ENCODE measurements around the gene ADH7. TPM values are rescaled to one million over a fixed set of nuclear protein-coding genes. Genes with fewer than 3 reads are reported as not detected.
A peak's percentile ranks its signal among the peaks of the same experiment; 100 is the strongest.
"Not testable (repeated sequence)": the region's sequence is repeated elsewhere in the genome, so short reads cannot be mapped to it uniquely, and the experiment has no call there.

The ADH7 gene
- total and polyA plus RNA-seq, 2 donors (not counting 1 experiment from before 2014, with no cell fraction given): 0.17 TPM; not detected in 1

DNA sequence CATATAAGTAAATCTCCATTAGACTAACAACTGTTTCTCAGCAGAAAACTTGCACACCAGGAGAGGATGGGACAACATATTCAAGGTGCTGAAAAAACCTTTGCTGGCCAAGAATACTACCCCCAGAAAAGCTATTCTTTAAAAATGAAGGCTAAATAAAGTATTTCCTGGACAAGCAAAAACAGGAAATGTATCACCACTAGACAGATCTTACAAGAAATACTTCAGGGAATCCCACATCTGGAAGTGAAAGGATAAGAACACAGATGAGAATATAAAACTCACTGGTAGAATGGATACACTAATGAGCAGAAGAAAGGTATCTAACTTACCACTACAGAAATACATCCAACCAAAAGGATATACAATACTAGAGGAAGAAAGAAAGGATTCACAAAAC, 55.6 kb downstream of the ADH7 start:
- Histone ChIP-seq H3K4me3 (replicated peaks in 1 of 4; ENCODE audit: control extremely low read depth in 1 of 4, insufficient read depth in 1 of 4, low read depth in 3 of 4, low read length in 4 of 4) (no peak overlapping the region), H4K20me1 (ENCODE audit: control insufficient read depth, extremely low read depth, insufficient read depth, low read length) (no peaks in the 10 kb centered on the region), H3K36me3 (ENCODE audit: control insufficient read depth, insufficient read depth, low read length) (no peaks in the 10 kb centered on the region), H3K4me2 (ENCODE audit: extremely low read depth, insufficient read depth, low read length) (no peak overlapping the region), H3K79me2 (ENCODE audit: control insufficient read depth, insufficient read depth, low read length) (no peaks in the 10 kb centered on the region), H3K27ac (ENCODE audit: insufficient read depth, low read length) (no peak overlapping the region), H3K27me3 (ENCODE audit: control insufficient read depth, insufficient read depth, low read length) (no peaks in the 10 kb centered on the region), H3K9me3 (ENCODE audit: control insufficient read depth, insufficient read depth, low read depth, low read length) (no peaks in the 10 kb centered on the region), H2AFZ (ENCODE audit: low read length) (no peak overlapping the region), H3K4me1 (ENCODE audit: control insufficient read depth, extremely low read depth, insufficient read depth, low read length) (peaks cover 12% of the 10 kb centered on the region), H3K9ac (ENCODE audit: insufficient read depth, low read length) (no peak overlapping the region)
- no peak for DNase-seq (ENCODE audit: low read depth in 2 of 2)
- TF ChIP-seq, protein P1, sequence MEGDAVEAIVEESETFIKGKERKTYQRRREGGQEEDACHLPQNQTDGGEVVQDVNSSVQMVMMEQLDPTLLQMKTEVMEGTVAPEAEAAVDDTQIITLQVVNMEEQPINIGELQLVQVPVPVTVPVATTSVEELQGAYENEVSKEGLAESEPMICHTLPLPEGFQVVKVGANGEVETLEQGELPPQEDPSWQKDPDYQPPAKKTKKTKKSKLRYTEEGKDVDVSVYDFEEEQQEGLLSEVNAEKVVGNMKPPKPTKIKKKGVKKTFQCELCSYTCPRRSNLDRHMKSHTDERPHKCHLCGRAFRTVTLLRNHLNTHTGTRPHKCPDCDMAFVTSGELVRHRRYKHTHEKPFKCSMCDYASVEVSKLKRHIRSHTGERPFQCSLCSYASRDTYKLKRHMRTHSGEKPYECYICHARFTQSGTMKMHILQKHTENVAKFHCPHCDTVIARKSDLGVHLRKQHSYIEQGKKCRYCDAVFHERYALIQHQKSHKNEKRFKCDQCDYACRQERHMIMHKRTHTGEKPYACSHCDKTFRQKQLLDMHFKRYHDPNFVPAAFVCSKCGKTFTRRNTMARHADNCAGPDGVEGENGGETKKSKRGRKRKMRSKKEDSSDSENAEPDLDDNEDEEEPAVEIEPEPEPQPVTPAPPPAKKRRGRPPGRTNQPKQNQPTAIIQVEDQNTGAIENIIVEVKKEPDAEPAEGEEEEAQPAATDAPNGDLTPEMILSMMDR (conservative IDR thresholded peaks at IDR 0.05 in 1 of 2, IDR thresholded peaks at IDR 0.05 in 1 of 2; ENCODE audit: low read depth in 1 of 2, low read length in 2 of 2): no peak
- TF ChIP-seq EZH2 (IDR thresholded peaks at IDR 0.05; ENCODE audit: low read length, missing control alignments): no peak

DNA sequence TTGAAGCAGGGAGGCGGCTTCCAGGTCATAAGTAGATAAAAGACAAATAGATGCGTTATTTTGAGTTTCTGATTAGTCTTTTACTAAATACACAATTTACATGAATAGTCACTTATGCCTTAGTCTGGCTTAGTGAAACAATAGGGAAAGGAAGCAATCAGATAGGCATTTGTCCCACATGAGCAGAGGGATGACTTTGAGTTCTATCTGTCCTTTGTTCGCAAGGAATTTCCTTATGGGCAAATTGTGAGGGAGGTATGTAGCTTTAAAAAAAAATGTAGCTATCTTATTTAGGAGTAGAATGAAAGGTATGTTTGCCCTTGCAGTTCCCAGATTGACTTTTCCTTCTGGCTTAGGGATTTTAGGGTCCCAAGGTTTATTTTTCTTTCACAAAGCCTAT, 56.3 kb downstream of the ADH7 start:
- TF ChIP-seq, protein P1 (conservative IDR thresholded peaks at IDR 0.05 in 1 of 2, IDR thresholded peaks at IDR 0.05 in 1 of 2; ENCODE audit: low read depth in 1 of 2, low read length in 2 of 2): no peak
- no peak for TF ChIP-seq EZH2 (IDR thresholded peaks at IDR 0.05; ENCODE audit: low read length, missing control alignments)
- H3K9me3 ChIP-seq (ENCODE audit: control insufficient read depth, insufficient read depth, low read depth, low read length): no peaks in the 10 kb centered on the region
- H2AFZ ChIP-seq (ENCODE audit: low read length): no peak overlapping the region
- no peak overlapping the region for H3K27ac ChIP-seq (ENCODE audit: insufficient read depth, low read length)
- no peak overlapping the region for H3K9ac ChIP-seq (ENCODE audit: insufficient read depth, low read length)
- H3K4me1 ChIP-seq (ENCODE audit: control insufficient read depth, extremely low read depth, insufficient read depth, low read length): peaks cover 10% of the 10 kb centered on the region
- H3K36me3 ChIP-seq (ENCODE audit: control insufficient read depth, insufficient read depth, low read length): no peaks in the 10 kb centered on the region
- no peak for DNase-seq (ENCODE audit: low read depth in 2 of 2)
- no peak overlapping the region for H3K4me2 ChIP-seq (ENCODE audit: extremely low read depth, insufficient read depth, low read length)
- no peaks in the 10 kb centered on the region for H3K27me3 ChIP-seq (ENCODE audit: control insufficient read depth, insufficient read depth, low read length)
- H3K79me2 ChIP-seq (ENCODE audit: control insufficient read depth, insufficient read depth, low read length): no peaks in the 10 kb centered on the region
- no peak overlapping the region for H3K4me3 ChIP-seq (replicated peaks in 1 of 4; ENCODE audit: control extremely low read depth in 1 of 4, insufficient read depth in 1 of 4, low read depth in 3 of 4, low read length in 4 of 4)
- H4K20me1 ChIP-seq (ENCODE audit: control insufficient read depth, extremely low read depth, insufficient read depth, low read length): no peaks in the 10 kb centered on the region

DNA sequence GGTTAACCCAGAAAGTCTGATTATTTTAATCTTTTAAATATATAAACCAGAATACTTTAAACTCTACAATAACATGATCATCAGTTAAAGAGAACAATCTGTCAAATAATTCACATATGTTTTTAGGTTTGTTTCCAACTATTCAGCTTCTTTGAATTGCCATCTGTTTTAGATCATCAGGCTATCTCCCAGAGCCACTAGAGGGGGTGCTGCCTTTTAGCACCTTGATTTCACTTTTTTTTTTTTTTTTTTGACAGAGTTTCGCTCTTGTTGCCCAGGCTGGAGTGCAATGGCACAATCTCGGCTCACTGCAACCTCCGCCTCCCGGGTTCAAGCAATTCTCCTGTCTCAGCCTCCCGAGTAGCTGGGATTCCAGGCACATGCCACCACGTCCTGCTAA, 57.8 kb downstream of the ADH7 start:
- H3K4me3 ChIP-seq (replicated peaks in 1 of 4; ENCODE audit: control extremely low read depth in 1 of 4, insufficient read depth in 1 of 4, low read depth in 3 of 4, low read length in 4 of 4); H4K20me1 ChIP-seq (ENCODE audit: control insufficient read depth, extremely low read depth, insufficient read depth, low read length); H3K4me2 ChIP-seq (ENCODE audit: extremely low read depth, insufficient read depth, low read length); H3K4me1 ChIP-seq (ENCODE audit: control insufficient read depth, extremely low read depth, insufficient read depth, low read length); H3K9ac ChIP-seq (ENCODE audit: insufficient read depth, low read length); H3K36me3 ChIP-seq (ENCODE audit: control insufficient read depth, insufficient read depth, low read length); H2AFZ ChIP-seq (ENCODE audit: low read length); H3K27me3 ChIP-seq (ENCODE audit: control insufficient read depth, insufficient read depth, low read length); H3K9me3 ChIP-seq (ENCODE audit: control insufficient read depth, insufficient read depth, low read depth, low read length); H3K79me2 ChIP-seq (ENCODE audit: control insufficient read depth, insufficient read depth, low read length); H3K27ac ChIP-seq (ENCODE audit: insufficient read depth, low read length): not testable (repeated sequence)
- DNase-seq (ENCODE audit: low read depth in 2 of 2): peak; percentile 10 to 46
- TF ChIP-seq, protein P1 (conservative IDR thresholded peaks at IDR 0.05 in 1 of 2, IDR thresholded peaks at IDR 0.05 in 1 of 2; ENCODE audit: low read depth in 1 of 2, low read length in 2 of 2): peak; percentile 43 to 59

DNA sequence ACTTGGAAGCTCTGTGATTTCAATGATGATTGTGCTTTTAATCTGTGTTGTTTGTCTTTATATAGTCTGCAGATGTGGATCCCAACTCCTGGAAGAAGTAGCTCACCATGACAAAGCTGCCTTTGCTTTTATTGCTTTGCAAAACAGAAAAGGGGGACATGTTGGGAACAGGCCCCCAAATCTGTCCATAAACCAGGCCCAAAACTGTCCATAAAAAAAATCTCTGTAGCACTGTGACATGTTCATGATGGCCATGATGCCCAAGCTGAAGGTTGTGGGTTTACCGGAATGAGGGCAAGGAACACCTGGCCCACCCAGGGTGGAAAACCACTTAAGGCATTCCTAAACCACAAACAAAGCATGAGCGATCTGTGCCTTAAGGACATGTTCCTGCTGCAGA, 62.7 kb downstream of the ADH7 start:
- not testable (repeated sequence) for H3K4me1 ChIP-seq (ENCODE audit: control insufficient read depth, extremely low read depth, insufficient read depth, low read length); H3K27ac ChIP-seq (ENCODE audit: insufficient read depth, low read length); H3K4me2 ChIP-seq (ENCODE audit: extremely low read depth, insufficient read depth, low read length); H3K9me3 ChIP-seq (ENCODE audit: control insufficient read depth, insufficient read depth, low read depth, low read length); DNase-seq (ENCODE audit: low read depth in 2 of 2); H4K20me1 ChIP-seq (ENCODE audit: control insufficient read depth, extremely low read depth, insufficient read depth, low read length); H3K36me3 ChIP-seq (ENCODE audit: control insufficient read depth, insufficient read depth, low read length); H3K27me3 ChIP-seq (ENCODE audit: control insufficient read depth, insufficient read depth, low read length); H3K79me2 ChIP-seq (ENCODE audit: control insufficient read depth, insufficient read depth, low read length); H2AFZ ChIP-seq (ENCODE audit: low read length); H3K9ac ChIP-seq (ENCODE audit: insufficient read depth, low read length); H3K4me3 ChIP-seq (replicated peaks in 1 of 4; ENCODE audit: control extremely low read depth in 1 of 4, insufficient read depth in 1 of 4, low read depth in 3 of 4, low read length in 4 of 4)

DNA sequence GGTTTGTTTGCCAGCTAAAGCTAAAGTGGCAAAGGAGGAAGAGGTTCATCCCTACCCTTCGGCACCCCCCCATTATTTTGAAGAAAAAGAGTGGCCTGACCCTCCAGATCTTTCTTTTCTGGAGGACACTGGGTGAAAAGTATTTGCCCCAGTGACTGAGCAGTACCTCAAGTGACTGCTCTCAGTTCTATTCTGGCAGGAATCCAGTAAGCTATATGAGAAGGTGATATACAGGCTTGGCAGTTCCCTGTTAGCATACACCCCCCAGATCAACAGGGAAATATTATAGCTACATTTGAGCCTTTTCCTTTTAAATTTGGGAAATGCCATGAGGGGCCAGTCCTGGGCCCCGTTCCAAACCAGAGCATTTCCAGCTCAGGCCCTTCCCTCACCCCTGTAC, 67.3 kb downstream of the ADH7 start:
- not testable (repeated sequence) for H3K4me1 ChIP-seq (ENCODE audit: control insufficient read depth, extremely low read depth, insufficient read depth, low read length); H3K4me2 ChIP-seq (ENCODE audit: extremely low read depth, insufficient read depth, low read length); H3K79me2 ChIP-seq (ENCODE audit: control insufficient read depth, insufficient read depth, low read length); H3K4me3 ChIP-seq (replicated peaks in 1 of 4; ENCODE audit: control extremely low read depth in 1 of 4, insufficient read depth in 1 of 4, low read depth in 3 of 4, low read length in 4 of 4); H3K9me3 ChIP-seq (ENCODE audit: control insufficient read depth, insufficient read depth, low read depth, low read length); H3K36me3 ChIP-seq (ENCODE audit: control insufficient read depth, insufficient read depth, low read length); H4K20me1 ChIP-seq (ENCODE audit: control insufficient read depth, extremely low read depth, insufficient read depth, low read length); H3K9ac ChIP-seq (ENCODE audit: insufficient read depth, low read length); H3K27me3 ChIP-seq (ENCODE audit: control insufficient read depth, insufficient read depth, low read length); H2AFZ ChIP-seq (ENCODE audit: low read length); H3K27ac ChIP-seq (ENCODE audit: insufficient read depth, low read length)
- peak in 1 of 2 donors; percentile 59 for DNase-seq (ENCODE audit: low read depth in 2 of 2)
